H1 (cell line): ENCODE measurements around the gene ARID5B.

ENCODE experiments used
- CEBPB ChIP-seq: IDR thresholded peaks from 2 replicates; pipeline ENCODE4 v1.6.1; 2012; ENCODE audit warnings: low read depth, low read length
- CTCF ChIP-seq, 3 experiments: IDR thresholded peaks; 1 replicate in 2 of 3; 2 replicates in 1 of 3; pipeline versions ENCODE4 v1.5.1 to v1.6.1; 2011; ENCODE audit warnings: low read length in 3 of 3, mild to moderate bottlenecking in 3 of 3, inconsistent platforms in 2 of 3, low read depth in 1 of 3, moderate library complexity in 1 of 3; ENCODE audit not compliant: insufficient read depth in 1 of 3; ENCODE audit errors: control extremely low read depth in 1 of 3
- EP300 ChIP-seq, 2 experiments: IDR thresholded peaks; 1 replicate in 1 of 2; 2 replicates in 1 of 2; pipeline ENCODE4 v1.6.1; 2011 to 2012; ENCODE audit warnings: low read depth in 2 of 2, low read length in 2 of 2, mild to moderate bottlenecking in 2 of 2, borderline replicate concordance in 1 of 2, inconsistent platforms in 1 of 2, moderate library complexity in 1 of 2
- MAX ChIP-seq: IDR thresholded peaks from 2 replicates; pipeline ENCODE4 v1.6.1; 2012; ENCODE audit warnings: inconsistent platforms
- NANOG ChIP-seq: IDR thresholded peaks from 2 replicates; pipeline ENCODE4 v1.6.1; 2011; ENCODE audit warnings: low read length, low read depth, mild to moderate bottlenecking, inconsistent platforms; ENCODE audit not compliant: insufficient read depth, poor library complexity, severe bottlenecking
- POLR2A ChIP-seq, 2 experiments: IDR thresholded peaks; 1 replicate in 1 of 2; 2 replicates in 1 of 2; pipeline ENCODE4 v1.6.1; 2011; ENCODE audit warnings: low read depth in 2 of 2, low read length in 2 of 2, mild to moderate bottlenecking in 2 of 2; ENCODE audit errors: control extremely low read depth in 1 of 2
- POLR2AphosphoS5 ChIP-seq: IDR thresholded peaks from 2 replicates; pipeline ENCODE4 v1.6.1; 2011; ENCODE audit warnings: low read depth, low read length
- RBBP5 ChIP-seq: IDR thresholded peaks from 2 replicates; pipeline ENCODE4 v1.7.1; 2012; ENCODE audit warnings: low read depth, mild to moderate bottlenecking, inconsistent platforms, low read length, moderate library complexity, borderline replicate concordance
- SRF ChIP-seq: IDR thresholded peaks from 2 replicates; pipeline ENCODE4 v1.6.1; 2011; ENCODE audit warnings: mild to moderate bottlenecking, low read depth, low read length, moderate library complexity
- TAF1 ChIP-seq: IDR thresholded peaks from 2 replicates; pipeline ENCODE4 v1.6.1; 2011; ENCODE audit warnings: mild to moderate bottlenecking, low read depth, low read length
- USF2 ChIP-seq: IDR thresholded peaks from 2 replicates; pipeline ENCODE4 v1.6.1; 2011; ENCODE audit warnings: low read length, improper control_type of control experiment

- no peak for TF ChIP-seq CTCF (IDR thresholded peaks at IDR 0.05; ENCODE audit: control extremely low read depth in 1 of 3, insufficient read depth in 1 of 3, low read depth in 1 of 3, low read length in 3 of 3)
- TF ChIP-seq MAX = no peak
- no peak for TF ChIP-seq POLR2A (IDR thresholded peaks at IDR 0.05; ENCODE audit: control extremely low read depth in 1 of 2, low read depth in 2 of 2, low read length in 2 of 2)
- no peak for TF ChIP-seq CEBPB
- TF ChIP-seq USF2 = no peak
- no peak for TF ChIP-seq NANOG
- no peak for TF ChIP-seq RBBP5
- no peak for TF ChIP-seq SRF
- no peak for TF ChIP-seq POLR2AphosphoS5
- TF ChIP-seq EP300 (IDR thresholded peaks at IDR 0.05; ENCODE audit: borderline replicate concordance in 1 of 2, low read depth in 2 of 2, low read length in 2 of 2) = no peak
- TF ChIP-seq TAF1 = no peak
Measured at GRCh38 chr10:61936770-61937169, 35.3 kb downstream of the ARID5B start.
